SKM-1 treated with dmso at 0.1 percent for 144 hours (cell line): ENCODE data around the gene EPB41L5.
"Not testable (repeated sequence)": the region's sequence is repeated elsewhere in the genome, so short reads cannot be mapped to it uniquely, and the experiment has no call there.

Source experiments
- DNase-seq: peaks from one replicate; lab custom pipeline; 2025; ENCODE audit not compliant: unreplicated experiment; lab: John Stamatoyannopoulos, UW

The EPB41L5 gene

GRCh38 chr2:120029672-120030640 lies 17.1 kb downstream of the EPB41L5 start:
- no peak for DNase-seq

GRCh38 chr2:120032297-120032696 lies 19.4 kb downstream of the EPB41L5 start:
- DNase-seq = no peak

GRCh38 chr2:120034027-120034426 lies 21.1 kb downstream of the EPB41L5 start:
- no peak for DNase-seq

- no peak for DNase-seq
These were observed 21.7 kb downstream of the EPB41L5 start for GRCh38 chr2:120034621-120035020.

- DNase-seq = no peak
These were observed 23.3 kb downstream of the EPB41L5 start for GRCh38 chr2:120036145-120036544.

- no peak for DNase-seq
These were observed 25.2 kb downstream of the EPB41L5 start for GRCh38 chr2:120037995-120038541.

GRCh38 chr2:120042359-120042758 lies 29.5 kb downstream of the EPB41L5 start:
- no peak for DNase-seq

- DNase-seq = no peak
These were observed 31.5 kb downstream of the EPB41L5 start for GRCh38 chr2:120044336-120044735.

- DNase-seq = not testable (repeated sequence)
These were observed 32.9 kb downstream of the EPB41L5 start for GRCh38 chr2:120045775-120046174.

GRCh38 chr2:120046252-120046651 lies 33.4 kb downstream of the EPB41L5 start:
- DNase-seq = not testable (repeated sequence)

GRCh38 chr2:120052597-120052996 lies 39.7 kb downstream of the EPB41L5 start:
- no peak for DNase-seq

GRCh38 chr2:120053891-120054290 lies 41.0 kb downstream of the EPB41L5 start:
- DNase-seq = no peak

- DNase-seq = no peak
These were observed 46.6 kb downstream of the EPB41L5 start for GRCh38 chr2:120059483-120059882.

- no peak for DNase-seq
These were observed 47.3 kb downstream of the EPB41L5 start for GRCh38 chr2:120060088-120060623.

GRCh38 chr2:120064664-120065063 lies 51.8 kb downstream of the EPB41L5 start:
- DNase-seq = no peak

GRCh38 chr2:120066800-120067547 lies 54.1 kb downstream of the EPB41L5 start:
- DNase-seq = no peak

- DNase-seq = not testable (repeated sequence)
These were observed 55.3 kb downstream of the EPB41L5 start for GRCh38 chr2:120068040-120068658.

- DNase-seq = no peak
These were observed 62.7 kb downstream of the EPB41L5 start for GRCh38 chr2:120075545-120075944.

GRCh38 chr2:120077896-120078295 lies 65.0 kb downstream of the EPB41L5 start:
- DNase-seq = no peak

GRCh38 chr2:120079647-120080046 lies 66.8 kb downstream of the EPB41L5 start:
- no peak for DNase-seq

GRCh38 chr2:120091436-120091835 lies 78.6 kb downstream of the EPB41L5 start:
- DNase-seq = no peak
